HuH-7 (cell line): ENCODE measurements around the gene DNLZ.
A peak's percentile ranks its signal among the peaks of the same experiment; 100 is the strongest.

Source experiments
- DNase-seq: peaks from one replicate; pipeline ENCODE4 v3.0.0; 2011; ENCODE audit warnings: low spot score

DNLZ gene

GRCh38 chr9:136375096-136375495, 11.6 kb upstream of the DNLZ start:
- DNase-seq: no peak

- no peak for DNase-seq
These were observed 10.6 kb upstream of the DNLZ start for GRCh38 chr9:136374183-136374575.

- no peak for DNase-seq
These were observed 10.0 kb upstream of the DNLZ start, which contains the start of gene CARD9 for GRCh38 chr9:136373300-136374182. Gene CARD9, minus strand, starts transcription at chr9:136373669. Its CDS starts 1,591 bp downstream, at chr9:136372078.

GRCh38 chr9:136372561-136373299, 9.2 kb upstream of the DNLZ start:
- DNase-seq: peak; percentile 93

GRCh38 chr9:136372006-136372405, 8.5 kb upstream of the DNLZ start:
- DNase-seq: no peak

GRCh38 chr9:136371533-136371880, 8.0 kb upstream of the DNLZ start:
- DNase-seq: no peak

- DNase-seq: no peak
These were observed 7.4 kb upstream of the DNLZ start for GRCh38 chr9:136370687-136371532.

- no peak for DNase-seq
These were observed 6.5 kb upstream of the DNLZ start for GRCh38 chr9:136370037-136370436.

- no peak for DNase-seq
These were observed 4.6 kb upstream of the DNLZ start for GRCh38 chr9:136368190-136368589.

GRCh38 chr9:136367296-136368145, 4.0 kb upstream of the DNLZ start:
- no peak for DNase-seq

GRCh38 chr9:136366826-136367225, 3.3 kb upstream of the DNLZ start:
- no peak for DNase-seq

- no peak for DNase-seq
These were observed 2.3 kb upstream of the DNLZ start for GRCh38 chr9:136365775-136366222.

GRCh38 chr9:136364942-136365774, 1.6 kb upstream of the DNLZ start:
- no peak for DNase-seq

GRCh38 chr9:136363949-136364748, 605 bp upstream of the DNLZ start:
- no peak for DNase-seq

- no peak for DNase-seq
These were observed 1.1 kb downstream of the DNLZ start for GRCh38 chr9:136362450-136362784.

- DNase-seq: no peak
These were observed 1.6 kb downstream of the DNLZ start for GRCh38 chr9:136361754-136362449.

GRCh38 chr9:136361047-136361753, 2.3 kb downstream of the DNLZ start:
- no peak for DNase-seq
